Measurements from ENCODE around the gene ATG14.

DNA sequence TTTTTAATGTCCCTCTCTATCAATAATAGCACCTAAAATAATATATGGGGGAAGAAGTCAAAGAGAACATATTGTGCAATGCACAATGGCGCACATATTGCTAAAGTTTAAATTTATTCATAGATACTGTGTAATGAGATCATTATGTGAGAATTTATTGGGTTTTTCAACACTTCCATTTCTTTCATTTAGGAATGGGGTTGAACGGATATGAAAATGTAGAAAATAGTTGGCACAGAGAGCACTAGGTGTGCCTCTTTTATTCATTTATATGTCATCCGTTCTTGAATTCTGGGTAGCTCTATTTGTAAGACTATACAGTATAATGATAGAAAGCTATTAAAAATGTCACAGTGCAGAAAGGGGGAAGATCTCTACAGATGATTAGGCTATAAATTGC is 63.9 kb downstream of the ATG14 start:
- TF ChIP-seq, protein P1, sequence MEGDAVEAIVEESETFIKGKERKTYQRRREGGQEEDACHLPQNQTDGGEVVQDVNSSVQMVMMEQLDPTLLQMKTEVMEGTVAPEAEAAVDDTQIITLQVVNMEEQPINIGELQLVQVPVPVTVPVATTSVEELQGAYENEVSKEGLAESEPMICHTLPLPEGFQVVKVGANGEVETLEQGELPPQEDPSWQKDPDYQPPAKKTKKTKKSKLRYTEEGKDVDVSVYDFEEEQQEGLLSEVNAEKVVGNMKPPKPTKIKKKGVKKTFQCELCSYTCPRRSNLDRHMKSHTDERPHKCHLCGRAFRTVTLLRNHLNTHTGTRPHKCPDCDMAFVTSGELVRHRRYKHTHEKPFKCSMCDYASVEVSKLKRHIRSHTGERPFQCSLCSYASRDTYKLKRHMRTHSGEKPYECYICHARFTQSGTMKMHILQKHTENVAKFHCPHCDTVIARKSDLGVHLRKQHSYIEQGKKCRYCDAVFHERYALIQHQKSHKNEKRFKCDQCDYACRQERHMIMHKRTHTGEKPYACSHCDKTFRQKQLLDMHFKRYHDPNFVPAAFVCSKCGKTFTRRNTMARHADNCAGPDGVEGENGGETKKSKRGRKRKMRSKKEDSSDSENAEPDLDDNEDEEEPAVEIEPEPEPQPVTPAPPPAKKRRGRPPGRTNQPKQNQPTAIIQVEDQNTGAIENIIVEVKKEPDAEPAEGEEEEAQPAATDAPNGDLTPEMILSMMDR (IDR thresholded peaks at IDR 0.05; ENCODE audit: insufficient read depth, low read length), result no peak
- no peak for TF ChIP-seq POLR2AphosphoS5 (IDR thresholded peaks at IDR 0.05; ENCODE audit: low read depth)

All from HL-60 (cell line).